Measurements from ENCODE around the gene WASHC2A. TPM values are rescaled to one million over a fixed set of nuclear protein-coding genes. Genes with fewer than 3 reads are reported as not detected.
"Not testable (repeated sequence)": the region's sequence is repeated elsewhere in the genome, so short reads cannot be mapped to it uniquely, and the experiment has no call there.

Gene WASHC2A
- total and polyA plus RNA-seq, 2 of the 13 experiments (the other 11 are each of a cell fraction or from before 2014, with no cell fraction given) = 22.8 to 29.6 TPM

DNA sequence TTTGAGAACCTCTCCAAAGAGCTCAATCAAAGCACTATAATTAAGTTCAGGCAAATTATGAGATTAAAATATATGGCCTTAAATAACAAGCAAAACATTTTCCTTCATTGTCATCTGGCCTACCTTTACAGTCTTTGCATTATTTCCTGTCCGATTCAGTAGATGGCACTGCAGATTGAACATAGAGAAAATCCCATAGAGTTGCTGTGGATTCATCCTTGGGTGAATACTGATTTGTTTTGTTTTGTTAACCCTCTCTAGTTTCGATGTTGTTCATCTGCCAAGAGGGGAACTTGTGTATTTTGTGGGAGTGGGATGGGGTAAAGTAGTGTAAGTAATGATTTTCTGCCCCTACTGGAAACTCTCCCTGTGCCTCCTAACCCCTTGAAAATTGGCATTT, 97.3 kb downstream of the WASHC2A start:
- H3K9me3 ChIP-seq (ENCODE audit: low read length); H4K20me1 ChIP-seq (ENCODE audit: insufficient read depth, low read length); H3K27ac ChIP-seq (ENCODE audit: extremely low read length, insufficient read depth, low read length); H3K4me1 ChIP-seq (ENCODE audit: insufficient read depth, low read length); H3K9ac ChIP-seq (ENCODE audit: insufficient read depth, low read depth, low read length); H3K4me2 ChIP-seq (ENCODE audit: low read depth, low read length); H3K27me3 ChIP-seq (ENCODE audit: control insufficient read depth in 1 of 2, insufficient read depth in 2 of 2, low read length in 2 of 2); intact Hi-C loops (cut with micrococcal nuclease; ENCODE audit: unreplicated experiment); BruUV-seq (replicated peaks); H3K79me2 ChIP-seq (ENCODE audit: insufficient read depth, low read length); H3K4me3 ChIP-seq (replicated peaks in 1 of 3; ENCODE audit: insufficient read depth in 1 of 3, low read depth in 2 of 3, low read length in 3 of 3); in situ Hi-C loops (cut with HindIII; ENCODE audit: extremely low pct_ligation_motif_present, low pct_unique_long_range_greater_than_20kb); H3K36me3 ChIP-seq (replicated peaks in 1 of 2; ENCODE audit: control insufficient read depth in 1 of 2, insufficient read depth in 2 of 2, low read length in 2 of 2); DNase-seq (ENCODE audit: low spot score); H2AFZ ChIP-seq (ENCODE audit: low read length); POLR2A ChIA-PET; FAIRE-seq: not testable (repeated sequence)
- 0% methylated on average over 2 of the region's 2 CpGs for WGBS (ENCODE audit: low lambda C conversion rate)
- ATAC-seq = peak; percentile 64
- CTCF ChIA-PET (ENCODE audit: low intra/inter-chr PET ratio, low total read pairs) = interaction anchor here (0.7 kb wide), 1 partner anchor 111 kb away, joined by 3 read pairs; no protein-coding TSS in a partner anchor
- TF ChIP-seq ZNF652 (CRISPR knock-in tag; IDR thresholded peaks at IDR 0.05; ENCODE audit: borderline replicate concordance, low read depth) (peak; percentile 61; the same call in 1 of the 2 replicates), STAG1 (CRISPR knock-in tag; IDR thresholded peaks at IDR 0.05) (peak; percentile 62)
- TF ChIP-seq, protein P1, sequence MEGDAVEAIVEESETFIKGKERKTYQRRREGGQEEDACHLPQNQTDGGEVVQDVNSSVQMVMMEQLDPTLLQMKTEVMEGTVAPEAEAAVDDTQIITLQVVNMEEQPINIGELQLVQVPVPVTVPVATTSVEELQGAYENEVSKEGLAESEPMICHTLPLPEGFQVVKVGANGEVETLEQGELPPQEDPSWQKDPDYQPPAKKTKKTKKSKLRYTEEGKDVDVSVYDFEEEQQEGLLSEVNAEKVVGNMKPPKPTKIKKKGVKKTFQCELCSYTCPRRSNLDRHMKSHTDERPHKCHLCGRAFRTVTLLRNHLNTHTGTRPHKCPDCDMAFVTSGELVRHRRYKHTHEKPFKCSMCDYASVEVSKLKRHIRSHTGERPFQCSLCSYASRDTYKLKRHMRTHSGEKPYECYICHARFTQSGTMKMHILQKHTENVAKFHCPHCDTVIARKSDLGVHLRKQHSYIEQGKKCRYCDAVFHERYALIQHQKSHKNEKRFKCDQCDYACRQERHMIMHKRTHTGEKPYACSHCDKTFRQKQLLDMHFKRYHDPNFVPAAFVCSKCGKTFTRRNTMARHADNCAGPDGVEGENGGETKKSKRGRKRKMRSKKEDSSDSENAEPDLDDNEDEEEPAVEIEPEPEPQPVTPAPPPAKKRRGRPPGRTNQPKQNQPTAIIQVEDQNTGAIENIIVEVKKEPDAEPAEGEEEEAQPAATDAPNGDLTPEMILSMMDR (CRISPR knock-in tag; IDR thresholded peaks at IDR 0.05) = peak; percentile 26; the same call in 1 of the 2 replicates

DNA sequence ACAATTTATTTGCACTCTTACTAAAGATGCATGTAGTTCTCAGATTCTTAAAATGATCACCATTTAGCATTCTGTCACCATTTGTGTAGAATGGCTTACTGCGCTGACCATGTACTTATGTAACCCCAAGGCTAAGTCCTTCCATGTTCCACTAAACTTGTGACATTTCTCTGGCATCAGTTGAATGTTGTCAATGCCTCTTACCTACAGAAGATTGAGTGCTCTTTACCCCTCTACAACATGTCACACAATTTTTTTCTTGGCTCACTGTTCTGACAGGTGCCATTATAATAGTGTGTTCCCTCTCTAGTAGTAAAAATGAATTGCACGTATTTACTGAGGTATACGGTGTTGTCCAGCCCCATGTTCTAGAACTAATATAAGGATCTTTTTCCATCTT, 100.1 kb downstream of the WASHC2A start:
- H3K4me3 ChIP-seq (replicated peaks in 1 of 3; ENCODE audit: insufficient read depth in 1 of 3, low read depth in 2 of 3, low read length in 3 of 3); H3K79me2 ChIP-seq (ENCODE audit: insufficient read depth, low read length); POLR2A ChIA-PET; H2AFZ ChIP-seq (ENCODE audit: low read length); H3K36me3 ChIP-seq (replicated peaks in 1 of 2; ENCODE audit: control insufficient read depth in 1 of 2, insufficient read depth in 2 of 2, low read length in 2 of 2); H3K4me2 ChIP-seq (ENCODE audit: low read depth, low read length); H3K9ac ChIP-seq (ENCODE audit: insufficient read depth, low read depth, low read length); CTCF ChIA-PET (ENCODE audit: low intra/inter-chr PET ratio, low total read pairs); H3K4me1 ChIP-seq (ENCODE audit: insufficient read depth, low read length); intact Hi-C loops (cut with micrococcal nuclease; ENCODE audit: unreplicated experiment); H3K9me3 ChIP-seq (ENCODE audit: low read length); FAIRE-seq; ATAC-seq; H4K20me1 ChIP-seq (ENCODE audit: insufficient read depth, low read length); H3K27ac ChIP-seq (ENCODE audit: extremely low read length, insufficient read depth, low read length); DNase-seq (ENCODE audit: low spot score); in situ Hi-C loops (cut with HindIII; ENCODE audit: extremely low pct_ligation_motif_present, low pct_unique_long_range_greater_than_20kb); H3K27me3 ChIP-seq (ENCODE audit: control insufficient read depth in 1 of 2, insufficient read depth in 2 of 2, low read length in 2 of 2); BruUV-seq (replicated peaks): not testable (repeated sequence)
- WGBS (ENCODE audit: low lambda C conversion rate) = 94% methylated on average over 2 of the region's 3 CpGs

All from HepG2 (cell line).